ENCODE results near the gene ZNF808. TPM values are rescaled to one million over a fixed set of nuclear protein-coding genes. Genes with fewer than 3 reads are reported as not detected.
A peak's percentile ranks its signal among the peaks of the same experiment; 100 is the strongest.
"Not testable (repeated sequence)": the region's sequence is repeated elsewhere in the genome, so short reads cannot be mapped to it uniquely, and the experiment has no call there.

The ZNF808 gene
- total and polyA plus RNA-seq, 2 experiments from 2014 or later: 6.2 to 22.9 TPM

- Histone ChIP-seq H3K4me1 (ENCODE audit: low read depth) (no peaks in the 10 kb centered on the region), H3K4me3 (peak overlapping the region; percentile 34), H3K9me3 (ENCODE audit: low read depth) (no peaks in the 10 kb centered on the region), H3K27me3 (no peaks in the 10 kb centered on the region), H3K36me3 (no peaks in the 10 kb centered on the region), H3K27ac (peak overlapping the region; percentile 48)
- DNase-seq (ENCODE audit: low read depth in 1 of 2, low spot score in 1 of 2): peak; percentile 88 to 93
- TF ChIP-seq, protein P1, sequence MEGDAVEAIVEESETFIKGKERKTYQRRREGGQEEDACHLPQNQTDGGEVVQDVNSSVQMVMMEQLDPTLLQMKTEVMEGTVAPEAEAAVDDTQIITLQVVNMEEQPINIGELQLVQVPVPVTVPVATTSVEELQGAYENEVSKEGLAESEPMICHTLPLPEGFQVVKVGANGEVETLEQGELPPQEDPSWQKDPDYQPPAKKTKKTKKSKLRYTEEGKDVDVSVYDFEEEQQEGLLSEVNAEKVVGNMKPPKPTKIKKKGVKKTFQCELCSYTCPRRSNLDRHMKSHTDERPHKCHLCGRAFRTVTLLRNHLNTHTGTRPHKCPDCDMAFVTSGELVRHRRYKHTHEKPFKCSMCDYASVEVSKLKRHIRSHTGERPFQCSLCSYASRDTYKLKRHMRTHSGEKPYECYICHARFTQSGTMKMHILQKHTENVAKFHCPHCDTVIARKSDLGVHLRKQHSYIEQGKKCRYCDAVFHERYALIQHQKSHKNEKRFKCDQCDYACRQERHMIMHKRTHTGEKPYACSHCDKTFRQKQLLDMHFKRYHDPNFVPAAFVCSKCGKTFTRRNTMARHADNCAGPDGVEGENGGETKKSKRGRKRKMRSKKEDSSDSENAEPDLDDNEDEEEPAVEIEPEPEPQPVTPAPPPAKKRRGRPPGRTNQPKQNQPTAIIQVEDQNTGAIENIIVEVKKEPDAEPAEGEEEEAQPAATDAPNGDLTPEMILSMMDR (IDR thresholded peaks at IDR 0.05; ENCODE audit: low read depth, low read length): no peak
Observed at GRCh38 chr19:52535771-52536447, 8.4 kb downstream of the ZNF808 start.

DNA sequence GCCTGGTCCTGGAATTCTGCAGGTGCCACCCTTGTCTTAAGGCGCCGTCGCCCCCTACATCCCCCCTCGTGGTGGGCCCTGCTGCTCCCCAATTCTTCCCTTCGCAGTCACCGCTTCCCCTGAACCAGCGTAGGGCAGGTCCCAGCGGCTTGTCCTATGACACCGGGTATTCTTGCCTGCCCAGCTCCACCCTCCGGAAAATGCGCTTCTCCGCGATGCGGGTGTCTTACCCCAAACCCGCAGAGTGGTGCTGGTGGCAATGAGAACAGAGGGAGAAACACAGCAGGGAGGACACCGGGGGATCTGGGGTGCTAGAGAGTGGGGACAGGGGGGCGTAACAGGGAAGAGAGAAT lies 9.0 kb downstream of the ZNF808 start:
- H3K27ac ChIP-seq: no peak overlapping the region
- H3K27me3 ChIP-seq: no peaks in the 10 kb centered on the region
- DNase-seq (ENCODE audit: low read depth in 1 of 2, low spot score in 1 of 2): peak; percentile 10 to 16
- H3K4me1 ChIP-seq (ENCODE audit: low read depth): no peaks in the 10 kb centered on the region
- H3K36me3 ChIP-seq: no peaks in the 10 kb centered on the region
- no peaks in the 10 kb centered on the region for H3K9me3 ChIP-seq (ENCODE audit: low read depth)
- H3K4me3 ChIP-seq: peak overlapping the region; percentile 34
- TF ChIP-seq, protein P1 (IDR thresholded peaks at IDR 0.05; ENCODE audit: low read depth, low read length): no peak

GRCh38 chr19:52538815-52539214 lies 11.3 kb downstream of the ZNF808 start:
- H3K36me3 ChIP-seq; H3K4me3 ChIP-seq; H3K4me1 ChIP-seq (ENCODE audit: low read depth); DNase-seq (ENCODE audit: low read depth in 1 of 2, low spot score in 1 of 2); H3K9me3 ChIP-seq (ENCODE audit: low read depth); H3K27ac ChIP-seq; H3K27me3 ChIP-seq: not testable (repeated sequence)

DNA sequence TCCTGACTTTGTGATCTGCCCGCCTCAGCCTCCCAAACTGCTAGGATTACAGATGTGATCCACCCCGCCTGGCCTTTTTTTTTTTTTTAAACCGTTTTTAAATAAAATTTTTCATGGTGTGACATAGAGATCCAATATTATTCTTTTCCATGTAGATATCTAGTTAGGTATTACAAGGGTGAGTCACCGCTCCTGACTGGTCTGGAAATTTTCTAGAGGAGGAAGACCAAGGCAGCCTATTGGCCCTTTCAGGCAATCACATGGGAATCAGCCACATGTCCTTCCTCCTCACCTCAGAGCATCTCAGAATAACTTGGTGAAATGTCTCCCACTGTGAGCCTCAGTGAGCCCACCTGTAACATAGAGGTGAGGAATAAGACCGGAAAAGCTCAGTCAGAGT lies 13.7 kb downstream of the ZNF808 start:
- not testable (repeated sequence) for H3K4me3 ChIP-seq; DNase-seq (ENCODE audit: low read depth in 1 of 2, low spot score in 1 of 2); H3K27ac ChIP-seq; H3K4me1 ChIP-seq (ENCODE audit: low read depth); H3K27me3 ChIP-seq; H3K36me3 ChIP-seq; H3K9me3 ChIP-seq (ENCODE audit: low read depth)

DNA sequence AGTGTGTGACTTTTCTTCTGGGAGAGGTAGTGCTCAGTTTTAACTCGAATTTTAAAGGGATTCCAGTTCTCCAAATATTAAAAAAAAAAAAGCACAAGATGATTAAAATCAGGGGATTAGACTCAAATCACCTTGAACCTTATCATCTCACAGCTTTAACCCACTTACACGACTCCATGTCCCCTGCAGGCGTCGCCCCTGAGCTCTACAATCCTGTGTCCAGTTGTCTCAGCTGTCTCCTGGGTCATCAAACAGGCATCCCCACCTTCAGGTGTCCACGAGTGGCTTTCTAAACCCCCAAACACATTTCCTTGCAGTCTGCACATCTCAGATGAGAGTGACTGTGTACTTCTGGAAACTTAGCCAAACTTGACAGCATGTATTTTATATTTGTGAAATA lies 14.1 kb downstream of the ZNF808 start:
- H3K4me3 ChIP-seq: no peak overlapping the region
- H3K36me3 ChIP-seq: peaks cover 8% of the 10 kb centered on the region
- TF ChIP-seq, protein P1 (IDR thresholded peaks at IDR 0.05; ENCODE audit: low read depth, low read length): no peak
- no peak for DNase-seq (ENCODE audit: low read depth in 1 of 2, low spot score in 1 of 2)
- H3K9me3 ChIP-seq (ENCODE audit: low read depth): no peaks in the 10 kb centered on the region
- no peak overlapping the region for H3K27ac ChIP-seq
- H3K27me3 ChIP-seq: no peaks in the 10 kb centered on the region
- H3K4me1 ChIP-seq (ENCODE audit: low read depth): no peaks in the 10 kb centered on the region

DNA sequence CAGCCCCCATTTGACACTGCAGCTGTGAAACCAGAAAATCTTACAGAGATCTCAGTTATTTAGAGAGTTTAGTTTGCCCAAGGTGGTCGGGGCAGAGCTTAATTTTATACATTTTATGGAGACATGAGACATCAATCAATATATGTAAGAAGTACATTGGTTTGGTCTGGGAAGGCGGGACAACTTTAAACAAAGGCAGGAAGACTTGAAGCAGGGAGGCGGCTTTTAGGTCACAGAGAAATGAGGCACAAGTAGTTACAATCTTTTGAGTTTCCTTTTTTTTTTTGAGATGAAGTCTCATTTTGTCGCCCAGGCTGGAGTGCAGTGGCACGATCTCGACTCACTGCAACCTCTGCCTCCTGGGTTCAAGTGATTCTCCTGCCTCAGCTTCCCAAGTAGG lies 15.1 kb downstream of the ZNF808 start:
- DNase-seq (ENCODE audit: low read depth in 1 of 2, low spot score in 1 of 2); H3K9me3 ChIP-seq (ENCODE audit: low read depth); H3K27ac ChIP-seq; H3K27me3 ChIP-seq; H3K4me3 ChIP-seq; H3K36me3 ChIP-seq; H3K4me1 ChIP-seq (ENCODE audit: low read depth): not testable (repeated sequence)

GRCh38 chr19:52542984-52543664 lies 15.7 kb downstream of the ZNF808 start:
- TF ChIP-seq, protein P1 (IDR thresholded peaks at IDR 0.05; ENCODE audit: low read depth, low read length): no peak
- Histone ChIP-seq H3K9me3 (ENCODE audit: low read depth) (no peaks in the 10 kb centered on the region), H3K27me3 (no peaks in the 10 kb centered on the region), H3K27ac (no peak overlapping the region), H3K4me3 (no peak overlapping the region), H3K36me3 (peaks cover 8% of the 10 kb centered on the region), H3K4me1 (ENCODE audit: low read depth) (no peaks in the 10 kb centered on the region)
- DNase-seq (ENCODE audit: low read depth in 1 of 2, low spot score in 1 of 2): no peak

All from cardiac muscle cell (in vitro differentiated cells and primary cell).